Transverse colon (tissue), 4 donors: ENCODE measurements around the gene TMEM129.

Experiments used
- CTCF ChIP-seq, 5 experiments: fragments of 200-600 bp in 3 of 5; fragments of 450-650 bp in 2 of 5; sonication (generic) in 3 of 5; IDR thresholded peaks; 1 replicate in 2 of 5; 2 replicates in 3 of 5; pipeline ENCODE4 v1.5.1; 2016 to 2017; ENCODE audit warnings: antibody characterized with exemption in 5 of 5, inconsistent platforms in 3 of 5, mild to moderate bottlenecking in 2 of 5, moderate library complexity in 1 of 5
- EP300 ChIP-seq: sonication (generic); formaldehyde crosslinking; IDR thresholded peaks from one replicate; pipeline ENCODE4 v1.6.1; 2017; ENCODE audit warnings: antibody characterized with exemption, low read depth
- POLR2A ChIP-seq: fragments of 450-650 bp; IDR thresholded peaks from one replicate; pipeline ENCODE4 v1.6.1; 2016; ENCODE audit warnings: antibody characterized with exemption, mild to moderate bottlenecking, moderate library complexity
- POLR2AphosphoS5 ChIP-seq, 3 donors: sonication (generic); formaldehyde crosslinking; IDR thresholded peaks; one replicate each; pipeline ENCODE4 v1.6.1; 2016; ENCODE audit warnings: antibody characterized with exemption in 3 of 3

- no peak for TF ChIP-seq CTCF (IDR thresholded peaks at IDR 0.05)
- TF ChIP-seq EP300, result no peak
- TF ChIP-seq POLR2A, result no peak
- TF ChIP-seq POLR2AphosphoS5 (IDR thresholded peaks at IDR 0.05), result no peak
Measured at GRCh38 chr4:1749826-1750225, 28.7 kb upstream of the TMEM129 start.
